Astrocyte of the cerebellum (primary cell): ENCODE results near the gene B3GALT4.

Experiments
- DNase-seq: peaks from one replicate; pipeline ENCODE4 v3.0.0-alpha.2; 2011; ENCODE audit warnings: low read depth
- H3K4me3 ChIP-seq: 2 replicates; pipeline ENCODE4 v1.5.1; 2011; ENCODE audit warnings: mild to moderate bottlenecking, low read depth, low read length, moderate library complexity
- CTCF ChIP-seq: IDR thresholded peaks from 2 replicates; pipeline ENCODE4 v1.5.1; 2012; ENCODE audit warnings: low read length, low read depth, moderate library complexity, mild to moderate bottlenecking; ENCODE audit errors: missing control alignments
- in situ Hi-C: cut with HindIII; loops from 2 replicates; pipeline ENCODE4 v1.10.0; 2017; ENCODE audit warnings: low sequenced_read_pairs

The B3GALT4 gene

GRCh38 chr6:33314943-33315792 lies 38.2 kb downstream of the B3GALT4 start:
- peak overlapping the region; percentile 84 for H3K4me3 ChIP-seq
- no peak for TF ChIP-seq CTCF
- in situ Hi-C loops = no loop called here
- no peak for DNase-seq

GRCh38 chr6:33315793-33316602 lies 39.1 kb downstream of the B3GALT4 start:
- no peak for TF ChIP-seq CTCF
- DNase-seq = no peak
- H3K4me3 ChIP-seq = no peak overlapping the region
- in situ Hi-C loops = no loop called here

- H3K4me3 ChIP-seq = peak overlapping the region; percentile 51
- in situ Hi-C loops = no loop called here
- DNase-seq = no peak
- TF ChIP-seq CTCF = no peak
Observed at GRCh38 chr6:33316603-33317418, 39.9 kb downstream of the B3GALT4 start.

- TF ChIP-seq CTCF = no peak
- DNase-seq = no peak
- in situ Hi-C loops = no loop called here
- H3K4me3 ChIP-seq = peak overlapping the region; percentile 51
Observed at GRCh38 chr6:33317419-33317668, 40.4 kb downstream of the B3GALT4 start.

GRCh38 chr6:33317669-33318425 lies 40.9 kb downstream of the B3GALT4 start, which contains the start of gene ZBTB22:
Gene ZBTB22, minus strand, starts transcription at chr6:33317744. Its CDS starts 828 bp downstream, at chr6:33316916.
- no peak for TF ChIP-seq CTCF
- in situ Hi-C loops = no loop called here
- H3K4me3 ChIP-seq = peak within 1 kb of the TSS; percentile 51
- peak; percentile 99 for DNase-seq
